Activated CD4-positive, alpha-beta T cell treated with anti-CD3 and anti-CD28 coated beads for 48 hours (primary cell): ENCODE results near the gene GNAQ.

ENCODE experiments used
- DNase-seq: peaks from one replicate; pipeline ENCODE4 v3.0.0-alpha.2; 2020

GNAQ gene

GRCh38 chr9:77807846-77808750, 223.5 kb downstream of the GNAQ start:
- no peak for DNase-seq

GRCh38 chr9:77807281-77807683, 224.3 kb downstream of the GNAQ start:
- no peak for DNase-seq

- no peak for DNase-seq
Measured at GRCh38 chr9:77806741-77807140, 224.9 kb downstream of the GNAQ start.

- DNase-seq, result no peak
Measured at GRCh38 chr9:77805810-77806209, 225.8 kb downstream of the GNAQ start.

- no peak for DNase-seq
Measured at GRCh38 chr9:77803423-77803822, 228.2 kb downstream of the GNAQ start.

- DNase-seq, result no peak
Measured at GRCh38 chr9:77802515-77803293, 228.9 kb downstream of the GNAQ start.

- DNase-seq, result no peak
Measured at GRCh38 chr9:77802064-77802463, 229.5 kb downstream of the GNAQ start.

GRCh38 chr9:77800924-77801551, 230.6 kb downstream of the GNAQ start:
- no peak for DNase-seq

GRCh38 chr9:77798140-77798539, 233.5 kb downstream of the GNAQ start:
- DNase-seq, result no peak

- DNase-seq, result no peak
Measured at GRCh38 chr9:77794985-77795384, 236.6 kb downstream of the GNAQ start.

GRCh38 chr9:77793849-77794248, 237.8 kb downstream of the GNAQ start:
- DNase-seq, result no peak

GRCh38 chr9:77789891-77790290, 241.7 kb downstream of the GNAQ start:
- no peak for DNase-seq

- no peak for DNase-seq
Measured at GRCh38 chr9:77785341-77785740, 246.3 kb downstream of the GNAQ start.

- DNase-seq, result no peak
Measured at GRCh38 chr9:77783518-77783917, 248.1 kb downstream of the GNAQ start.

GRCh38 chr9:77779010-77779409, 252.6 kb downstream of the GNAQ start:
- no peak for DNase-seq

GRCh38 chr9:77773381-77773780, 258.2 kb downstream of the GNAQ start:
- DNase-seq, result no peak

- DNase-seq, result no peak
Measured at GRCh38 chr9:77772646-77773045, 259.0 kb downstream of the GNAQ start.

GRCh38 chr9:77771171-77771570, 260.4 kb downstream of the GNAQ start:
- no peak for DNase-seq

GRCh38 chr9:77770340-77770739, 261.3 kb downstream of the GNAQ start:
- no peak for DNase-seq

GRCh38 chr9:77769246-77769645, 262.4 kb downstream of the GNAQ start:
- no peak for DNase-seq

GRCh38 chr9:77766587-77766986, 265.0 kb downstream of the GNAQ start:
- DNase-seq, result no peak

- no peak for DNase-seq
Measured at GRCh38 chr9:77765781-77766259, 265.8 kb downstream of the GNAQ start.
